Activated CD4-positive, alpha-beta T cell treated with anti-CD3 and anti-CD28 coated beads, Interleukin-2, Interleukin-4, amounts not matched to agents 100 ng/mL and 50 ng/mL, durations not matched to agents 16 hours and 8 hours (primary cell): Measurements from ENCODE around the gene GNAI3.

ENCODE experiments used
- DNase-seq: peaks from one replicate; pipeline ENCODE4 v3.0.0-alpha.2; 2020; ENCODE audit warnings: low spot score

Gene GNAI3

DNA sequence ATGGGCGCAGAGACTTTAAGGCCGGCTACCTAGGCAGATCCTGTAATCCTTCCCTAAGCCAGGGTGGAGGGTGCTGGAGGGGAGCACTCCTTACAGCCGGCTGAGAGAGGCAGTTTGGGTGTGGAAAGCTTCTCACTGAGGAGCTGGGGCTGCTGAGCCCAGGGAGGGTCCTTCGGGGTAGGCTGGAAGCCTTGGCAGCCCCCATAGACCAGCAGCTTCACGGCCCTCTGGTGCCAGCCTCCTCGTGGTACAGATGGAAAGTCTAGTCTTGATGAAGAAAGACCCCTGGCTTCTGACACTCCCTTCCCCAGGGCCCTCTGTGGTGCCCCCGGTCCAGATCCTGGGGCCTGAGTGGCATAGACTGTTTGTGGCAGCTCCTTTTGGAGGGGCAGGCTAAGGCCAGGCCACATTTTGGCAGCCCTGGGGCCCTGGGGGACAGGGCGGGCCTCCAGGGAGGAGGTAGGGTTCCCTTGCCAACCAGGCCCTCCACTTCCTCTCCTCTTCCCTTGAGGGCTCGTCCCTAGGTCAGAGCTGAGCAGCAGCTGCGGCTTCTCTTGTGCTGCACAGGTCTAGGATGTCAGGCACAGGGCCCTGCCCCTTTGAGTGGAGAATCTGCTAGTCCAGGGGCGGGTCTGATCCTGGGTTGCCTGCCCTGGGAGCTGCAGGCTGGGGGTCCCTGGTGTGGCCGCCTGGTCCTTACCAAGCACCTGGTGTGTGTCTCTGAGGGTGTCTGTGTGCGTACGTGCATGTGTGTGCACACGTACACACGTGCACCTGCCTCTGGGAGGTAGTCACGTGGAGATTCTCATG, 76.0 kb downstream of the GNAI3 start:
- DNase-seq = no peak

- no peak for DNase-seq
These were observed 76.8 kb downstream of the GNAI3 start for GRCh38 chr1:109625176-109625575.

DNA sequence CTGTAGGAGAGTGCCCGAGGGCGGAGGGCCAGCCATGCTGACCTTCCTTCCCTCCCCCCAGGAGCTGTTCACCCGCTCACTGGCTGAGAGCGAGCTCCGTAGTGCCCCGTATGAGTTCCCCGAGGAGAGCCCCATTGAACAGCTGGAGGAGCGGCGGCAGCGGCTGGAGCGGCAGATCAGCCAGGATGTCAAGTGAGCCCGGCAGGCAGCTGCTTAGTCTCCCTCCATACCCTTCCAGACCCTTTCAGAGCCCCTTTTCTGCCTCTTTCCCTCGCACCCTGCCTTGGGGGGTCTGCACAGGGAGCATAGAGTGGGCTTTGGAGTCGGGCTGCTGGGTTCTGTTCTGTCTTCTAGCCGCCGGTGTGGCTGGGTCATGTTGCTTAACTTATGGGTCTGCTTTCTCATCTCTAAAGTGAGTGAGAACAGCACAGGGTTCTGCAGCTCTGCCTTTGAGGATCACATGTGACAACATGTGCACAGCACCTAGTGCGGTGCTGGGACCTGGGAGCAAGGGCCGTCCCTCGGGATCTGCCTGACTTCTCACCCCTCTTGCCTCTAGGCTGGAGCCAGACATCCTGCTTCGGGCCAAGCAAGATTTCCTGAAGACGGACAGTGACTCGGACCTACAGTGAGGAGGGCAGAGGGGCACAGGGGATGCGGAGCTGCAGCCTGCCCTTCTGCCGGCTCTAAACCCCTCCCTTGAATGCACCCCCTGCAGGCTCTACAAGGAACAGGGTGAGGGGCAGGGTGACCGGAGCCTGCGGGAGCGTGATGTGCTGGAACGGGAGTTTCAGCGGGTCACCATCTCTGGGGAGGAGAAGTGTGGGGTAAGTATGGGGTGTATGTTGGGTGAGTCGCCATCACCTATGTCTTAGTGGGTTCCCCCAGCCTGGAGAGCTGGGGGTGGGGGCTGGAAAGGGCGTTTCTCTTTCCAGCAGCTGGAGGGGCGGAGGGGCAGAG, 77.5 kb downstream of the GNAI3 start:
- no peak for DNase-seq

DNA sequence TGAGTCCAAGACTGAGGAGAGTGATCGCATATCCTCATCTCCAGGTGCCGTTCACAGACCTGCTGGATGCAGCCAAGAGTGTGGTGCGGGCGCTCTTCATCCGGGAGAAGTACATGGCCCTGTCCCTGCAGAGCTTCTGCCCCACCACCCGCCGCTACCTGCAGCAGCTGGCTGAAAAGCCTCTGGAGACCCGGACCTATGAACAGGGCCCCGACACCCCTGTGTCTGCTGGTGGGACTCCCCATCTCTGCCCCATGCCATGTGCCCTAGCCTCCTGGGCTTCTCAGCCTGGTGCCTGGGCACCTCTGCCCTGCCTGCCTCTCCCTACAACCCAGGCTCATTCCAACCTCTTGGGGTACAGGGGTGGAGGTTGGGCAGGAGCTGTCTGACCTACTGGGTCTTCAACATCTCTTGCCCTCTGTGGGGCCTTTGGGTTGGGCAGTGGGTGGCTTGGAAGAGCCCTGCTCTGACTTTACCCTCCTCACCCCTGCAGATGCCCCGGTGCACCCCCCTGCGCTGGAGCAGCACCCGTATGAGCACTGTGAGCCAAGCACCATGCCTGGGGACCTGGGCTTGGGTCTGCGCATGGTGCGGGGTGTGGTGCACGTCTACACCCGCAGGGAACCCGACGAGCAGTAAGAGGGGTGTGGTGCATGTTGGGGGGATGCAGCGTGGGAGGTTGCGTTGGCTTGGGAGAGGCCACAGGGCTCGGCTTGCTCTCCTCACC, 78.4 kb downstream of the GNAI3 start:
- DNase-seq = no peak

DNA sequence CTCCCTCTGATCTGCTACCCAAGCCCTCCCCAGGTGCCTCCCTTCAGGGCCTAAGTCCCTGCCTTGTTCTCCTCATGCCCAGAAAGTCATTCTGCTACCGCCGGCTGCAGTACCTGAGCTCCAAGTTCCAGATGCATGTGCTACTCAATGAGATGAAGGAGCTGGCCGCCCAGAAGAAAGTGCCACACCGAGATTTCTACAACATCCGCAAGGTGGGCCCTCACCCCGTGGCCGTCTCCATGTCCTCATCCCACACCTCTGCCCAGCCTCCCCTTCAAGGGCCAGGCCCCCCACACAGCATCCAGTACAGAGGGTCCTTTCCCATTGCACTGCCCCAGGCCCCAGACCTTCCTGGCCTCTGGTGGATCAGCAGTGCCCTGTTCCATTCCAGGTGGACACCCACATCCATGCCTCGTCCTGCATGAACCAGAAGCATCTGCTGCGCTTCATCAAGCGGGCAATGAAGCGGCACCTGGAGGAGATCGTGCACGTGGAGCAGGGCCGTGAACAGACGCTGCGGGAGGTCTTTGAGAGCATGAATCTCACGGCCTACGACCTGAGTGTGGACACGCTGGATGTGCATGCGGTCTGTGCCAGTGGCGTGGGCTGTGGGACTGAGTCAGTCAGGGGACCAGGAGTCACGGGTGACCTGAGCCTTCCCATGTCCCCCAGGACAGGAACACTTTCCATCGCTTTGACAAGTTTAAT, 79.4 kb downstream of the GNAI3 start:
- DNase-seq = no peak

DNA sequence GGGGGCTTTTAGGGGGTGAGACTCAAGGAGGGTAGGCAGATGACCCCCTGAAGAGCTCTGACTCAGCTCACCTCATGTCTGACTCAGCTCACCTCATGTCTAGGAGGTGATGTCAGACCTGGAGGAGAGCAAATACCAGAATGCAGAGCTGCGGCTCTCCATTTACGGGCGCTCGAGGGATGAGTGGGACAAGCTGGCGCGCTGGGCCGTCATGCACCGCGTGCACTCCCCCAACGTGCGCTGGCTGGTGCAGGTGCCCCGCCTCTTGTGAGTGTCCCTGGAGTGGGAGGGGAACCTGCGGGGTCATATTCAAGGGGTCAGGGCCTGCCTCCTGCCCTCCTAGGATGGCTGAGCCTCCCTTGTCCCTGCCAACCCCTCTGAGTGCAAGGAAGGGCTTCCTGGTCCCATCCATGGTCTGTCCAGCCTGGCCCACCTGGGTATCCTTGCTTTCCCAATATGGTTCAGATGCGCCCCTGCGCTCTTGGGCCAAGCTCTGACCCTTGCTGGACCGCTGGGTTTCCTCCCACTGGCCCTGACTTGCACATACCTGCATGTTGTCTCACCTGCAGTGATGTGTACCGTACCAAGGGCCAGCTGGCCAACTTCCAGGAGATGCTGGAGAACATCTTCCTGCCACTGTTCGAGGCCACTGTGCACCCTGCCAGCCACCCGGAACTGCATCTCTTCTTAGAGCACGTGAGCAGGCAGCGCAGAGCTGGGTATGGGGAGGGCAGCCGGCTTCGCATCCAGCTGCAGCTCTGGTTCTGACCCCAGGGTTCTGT, 80.3 kb downstream of the GNAI3 start:
- DNase-seq = no peak

GRCh38 chr1:109629372-109630030, 81.1 kb downstream of the GNAI3 start:
- DNase-seq = no peak

GRCh38 chr1:109630081-109630897, 81.9 kb downstream of the GNAI3 start:
- DNase-seq = no peak

DNA sequence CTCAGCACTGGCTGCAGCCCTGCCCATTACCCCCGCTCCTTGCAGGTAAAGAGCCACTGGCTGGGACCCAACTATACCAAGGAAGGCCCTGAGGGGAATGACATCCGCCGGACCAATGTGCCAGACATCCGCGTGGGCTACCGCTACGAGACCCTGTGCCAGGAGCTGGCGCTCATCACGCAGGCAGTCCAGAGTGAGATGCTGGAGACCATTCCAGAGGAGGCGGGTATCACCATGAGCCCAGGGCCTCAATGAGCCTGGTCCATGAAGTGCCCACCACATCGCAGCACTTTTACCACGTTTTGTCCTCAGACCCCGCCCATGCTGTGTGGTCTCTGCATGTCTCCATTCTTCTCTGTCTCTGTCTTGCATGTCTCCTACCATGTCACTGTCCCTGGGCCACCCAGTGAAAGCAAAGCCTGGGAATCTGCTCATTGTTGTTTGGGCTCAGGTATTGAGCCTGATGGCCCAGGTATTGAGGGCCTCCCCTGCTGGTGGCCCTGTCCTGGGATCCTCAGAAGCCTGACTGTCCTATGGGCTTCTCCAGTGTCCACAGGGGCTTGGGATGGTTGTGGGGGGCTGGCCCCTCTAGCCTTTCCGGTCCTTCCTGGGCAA, 82.6 kb downstream of the GNAI3 start:
- DNase-seq = no peak

DNA sequence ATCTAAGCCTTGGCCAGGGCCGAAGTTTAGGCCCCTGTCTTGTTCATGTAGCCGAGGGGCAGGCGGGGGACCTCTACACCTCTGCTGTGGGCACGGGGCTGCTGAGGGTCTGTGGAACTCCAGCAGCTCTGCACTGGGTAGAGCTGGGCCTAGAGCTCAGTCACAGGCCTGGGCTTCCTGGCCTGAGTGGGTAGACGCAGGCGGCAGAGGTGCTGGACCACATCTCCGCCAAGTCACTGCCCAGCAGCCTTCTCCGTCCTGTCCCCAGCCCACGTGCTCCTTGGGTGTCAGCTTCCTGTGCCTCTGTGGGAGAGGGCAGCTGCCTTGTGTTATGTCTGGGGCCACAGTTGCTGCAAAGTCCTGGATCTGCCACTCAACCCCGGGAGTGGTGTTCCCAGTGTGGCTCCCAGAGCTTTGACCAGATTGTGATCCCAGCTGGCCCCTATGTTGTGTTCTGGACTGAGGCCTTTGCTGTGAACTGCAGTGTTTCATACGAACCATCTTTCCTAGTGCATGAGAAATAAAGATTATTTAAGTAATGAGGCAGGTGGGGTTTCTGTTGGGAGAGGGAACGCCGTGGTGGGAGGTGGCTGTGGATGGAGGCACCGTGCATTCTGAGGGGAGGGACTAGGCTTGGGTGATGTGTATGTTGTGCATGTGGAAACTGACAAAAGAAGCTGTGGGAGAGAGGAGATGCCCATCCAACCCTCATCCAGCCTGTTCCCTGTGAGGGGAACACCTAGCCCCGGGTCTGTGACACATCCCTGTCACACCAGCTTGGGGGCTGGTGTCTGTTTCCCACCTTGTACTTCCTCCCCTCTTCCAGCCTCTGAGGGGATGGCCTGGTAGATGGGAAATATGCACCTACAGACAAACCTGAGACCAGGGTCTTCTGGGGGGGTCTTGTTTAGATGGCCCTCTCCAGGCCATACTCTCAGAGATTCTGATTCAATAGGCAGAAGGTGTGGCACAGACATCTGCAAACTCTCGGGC, 83.4 kb downstream of the GNAI3 start:
- no peak for DNase-seq

- DNase-seq = no peak
These were observed 84.4 kb downstream of the GNAI3 start for GRCh38 chr1:109632671-109633346.

- no peak for DNase-seq
These were observed 85.9 kb downstream of the GNAI3 start for GRCh38 chr1:109634292-109634691.

DNA sequence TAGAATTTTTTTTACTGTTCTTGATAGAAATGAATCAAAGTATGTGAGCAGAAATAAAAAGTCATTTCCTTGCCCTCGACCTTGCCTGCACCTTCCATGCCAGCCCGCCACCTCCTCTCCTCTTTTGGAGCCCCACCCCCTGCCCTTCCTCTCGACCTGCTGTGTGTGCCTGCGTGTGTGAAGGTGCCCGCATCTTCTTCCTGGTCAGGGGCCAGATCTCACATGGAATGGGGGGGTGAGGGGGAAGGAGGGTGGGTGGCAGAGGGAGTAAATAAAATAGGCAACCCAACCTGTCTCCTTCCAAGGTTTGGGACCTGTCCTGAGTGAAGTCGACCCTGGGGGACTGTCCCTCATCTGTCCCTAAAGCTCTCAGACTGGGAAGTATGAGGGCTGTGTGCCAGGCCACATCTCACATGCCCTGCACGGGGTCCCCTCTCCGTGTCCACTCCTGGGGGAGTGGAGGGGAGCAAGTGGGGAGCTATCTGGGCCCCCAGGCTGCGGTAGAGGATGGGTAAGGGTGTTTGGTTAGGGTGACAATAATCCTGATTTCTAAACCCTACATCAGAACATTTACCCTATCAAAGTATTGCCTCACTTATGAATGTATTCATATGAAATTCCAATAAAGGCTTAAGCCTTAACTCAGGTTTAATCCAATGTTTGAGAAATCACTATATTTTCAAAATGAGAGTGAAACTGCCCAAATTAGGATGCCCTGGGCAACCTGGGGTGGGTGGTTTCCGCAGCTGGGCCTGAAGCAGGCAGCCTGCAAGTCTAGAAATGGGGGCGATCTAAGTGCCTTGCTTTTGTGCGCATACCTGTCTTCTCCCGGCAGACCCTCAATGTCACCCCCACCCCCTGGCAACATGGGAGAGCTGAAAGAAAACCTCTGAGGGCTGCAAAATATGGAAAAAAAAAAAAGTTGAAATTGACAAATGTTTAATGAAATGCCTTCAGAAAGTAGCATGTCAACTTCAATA, 86.6 kb downstream of the GNAI3 start:
- DNase-seq = no peak

DNA sequence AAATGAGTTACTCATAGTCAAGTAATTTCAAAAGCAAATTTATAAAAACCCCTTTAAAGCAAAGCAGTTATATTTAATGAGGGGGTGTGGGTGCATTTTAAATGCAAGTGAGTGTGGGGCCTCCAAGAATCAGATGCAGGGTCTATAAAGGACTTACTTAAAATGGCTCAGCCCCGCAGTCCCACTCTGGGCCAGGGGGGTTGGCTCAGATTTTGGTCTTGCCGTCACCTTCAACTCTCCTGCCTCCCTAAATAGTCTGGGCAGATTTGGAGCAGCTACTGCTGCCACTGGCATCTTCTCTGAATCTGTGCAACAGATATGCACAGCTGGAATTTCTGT, 87.4 kb downstream of the GNAI3 start:
- no peak for DNase-seq

GRCh38 chr1:109636201-109636952, 88.0 kb downstream of the GNAI3 start:
- no peak for DNase-seq
